Astrocyte (in vitro differentiated cells and primary cell): ENCODE measurements around the gene ZNF407.

Experiments used
- EZH2 ChIP-seq: IDR thresholded peaks from 2 replicates; pipeline ENCODE4 v1.6.1; 2012; ENCODE audit warnings: mild to moderate bottlenecking, low read length, inconsistent platforms; ENCODE audit not compliant: insufficient read depth
- TF ChIP-seq, protein P1 (sequence below): IDR thresholded peaks from 2 replicates; pipeline ENCODE4 v1.5.1; 2011; ENCODE audit warnings: low read depth, mild to moderate bottlenecking, inconsistent platforms, low read length, moderate library complexity; ENCODE audit not compliant: insufficient read depth

DNA sequence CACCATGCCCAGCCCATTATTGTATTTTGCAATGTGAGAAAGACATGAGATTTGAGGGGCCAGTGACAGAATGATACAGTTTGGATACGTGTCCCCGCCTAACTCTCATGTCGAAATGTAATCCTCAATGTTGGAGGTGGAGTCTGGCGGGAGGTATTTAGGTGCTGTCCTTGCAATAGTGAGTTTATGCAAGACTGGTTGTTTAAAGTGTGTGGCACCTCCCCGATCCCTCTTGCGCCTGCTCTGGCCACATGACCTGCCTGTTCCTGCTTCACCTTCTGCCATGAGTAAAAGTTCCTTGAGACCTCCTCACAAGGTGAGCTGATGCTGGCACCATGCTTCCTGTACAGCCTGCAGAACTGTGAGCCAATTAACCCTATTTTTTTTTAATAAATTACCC, 46.8 kb upstream of the ZNF407 start:
- TF ChIP-seq, protein P1, sequence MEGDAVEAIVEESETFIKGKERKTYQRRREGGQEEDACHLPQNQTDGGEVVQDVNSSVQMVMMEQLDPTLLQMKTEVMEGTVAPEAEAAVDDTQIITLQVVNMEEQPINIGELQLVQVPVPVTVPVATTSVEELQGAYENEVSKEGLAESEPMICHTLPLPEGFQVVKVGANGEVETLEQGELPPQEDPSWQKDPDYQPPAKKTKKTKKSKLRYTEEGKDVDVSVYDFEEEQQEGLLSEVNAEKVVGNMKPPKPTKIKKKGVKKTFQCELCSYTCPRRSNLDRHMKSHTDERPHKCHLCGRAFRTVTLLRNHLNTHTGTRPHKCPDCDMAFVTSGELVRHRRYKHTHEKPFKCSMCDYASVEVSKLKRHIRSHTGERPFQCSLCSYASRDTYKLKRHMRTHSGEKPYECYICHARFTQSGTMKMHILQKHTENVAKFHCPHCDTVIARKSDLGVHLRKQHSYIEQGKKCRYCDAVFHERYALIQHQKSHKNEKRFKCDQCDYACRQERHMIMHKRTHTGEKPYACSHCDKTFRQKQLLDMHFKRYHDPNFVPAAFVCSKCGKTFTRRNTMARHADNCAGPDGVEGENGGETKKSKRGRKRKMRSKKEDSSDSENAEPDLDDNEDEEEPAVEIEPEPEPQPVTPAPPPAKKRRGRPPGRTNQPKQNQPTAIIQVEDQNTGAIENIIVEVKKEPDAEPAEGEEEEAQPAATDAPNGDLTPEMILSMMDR: no peak
- no peak for TF ChIP-seq EZH2
